OCI-LY7 (cell line): ENCODE measurements around the gene OGA. TPM values are rescaled to one million over a fixed set of nuclear protein-coding genes. Genes with fewer than 3 reads are reported as not detected.

Experiments
- BruUV-seq: library from RNA; stranded (reverse); fragments of 400-500 nt; replicated peaks from 2 replicates; lab custom pipeline; 2021; lab: Mats Ljungman, UMichigan
- CTCF ChIA-PET: fragments of 300-600 bp; sonication (Branson Sonifier 250); formaldehyde crosslinking; loops from one replicate; lab custom pipeline; 2022; ENCODE audit warnings: antibody characterized with exemption; ENCODE audit not compliant: unreplicated experiment; lab: Charles Lee
- POLR2A ChIA-PET: fragments of 300-600 bp; sonication (Branson Sonifier 250); formaldehyde crosslinking; loops from one replicate; lab custom pipeline; 2022; ENCODE audit warnings: antibody characterized with exemption; lab: Charles Lee
- DNase-seq: peaks from one replicate; pipeline ENCODE4 v3.0.0-alpha.2; 2015; ENCODE audit warnings: low spot score
- H2AFZ ChIP-seq: fragments of 200-600 bp; sonication (generic), shearing (Covaris generic); 2 replicates; pipeline ENCODE4 v1.6.1; 2014; ENCODE audit warnings: mild to moderate bottlenecking, antibody characterized with exemption, low read length, moderate library complexity
- H3K27ac ChIP-seq: fragments of 200-600 bp; sonication (generic); 2 replicates; pipeline ENCODE4 v1.5.1; 2014; ENCODE audit warnings: mixed run types, low read depth, mild to moderate bottlenecking, moderate library complexity, low read length, inconsistent platforms; ENCODE audit not compliant: poor library complexity, severe bottlenecking
- H3K36me3 ChIP-seq: fragments of 200-600 bp; sonication (generic); 2 replicates; pipeline ENCODE4 v1.6.1; 2014; ENCODE audit warnings: mild to moderate bottlenecking, antibody characterized with exemption, low read length, moderate library complexity, mixed read lengths; ENCODE audit not compliant: insufficient read depth
- H3K4me1 ChIP-seq: fragments of 200-600 bp; sonication (generic); 2 replicates; pipeline ENCODE4 v1.5.1; 2014; ENCODE audit warnings: mild to moderate bottlenecking, low read length; ENCODE audit not compliant: insufficient read depth, poor library complexity, severe bottlenecking
- H3K4me2 ChIP-seq: fragments of 200-600 bp; sonication (generic); 2 replicates; pipeline ENCODE4 v1.6.1; 2014; ENCODE audit warnings: mild to moderate bottlenecking, low read length
- H3K4me3 ChIP-seq: fragments of 200-600 bp; sonication (generic); 2 replicates; pipeline ENCODE4 v1.5.1; 2014; ENCODE audit warnings: mild to moderate bottlenecking, low read depth, low read length; ENCODE audit not compliant: poor library complexity, severe bottlenecking
- H3K79me2 ChIP-seq: fragments of 200-600 bp; sonication (generic); 2 replicates; pipeline ENCODE4 v1.6.1; 2016; ENCODE audit warnings: low read depth, mild to moderate bottlenecking, low read length, moderate library complexity, mixed read lengths; ENCODE audit not compliant: insufficient read depth
- H3K9me2 ChIP-seq: fragments of 200-600 bp; sonication (generic); 2 replicates; pipeline ENCODE4 v1.6.1; 2016; ENCODE audit warnings: mild to moderate bottlenecking, low read length, mixed read lengths; ENCODE audit not compliant: insufficient read depth
- H3K9me3 ChIP-seq: fragments of 200-600 bp; sonication (generic); 2 replicates; pipeline ENCODE4 v1.6.1; 2014; ENCODE audit warnings: mild to moderate bottlenecking, mixed run types, low read length, mixed read lengths
- H4K20me1 ChIP-seq: fragments of 200-600 bp; sonication (generic); 2 replicates; pipeline ENCODE4 v1.6.1; 2014; ENCODE audit warnings: mild to moderate bottlenecking, antibody characterized with exemption, low read length, moderate library complexity, mixed read lengths; ENCODE audit not compliant: insufficient read depth
- CTCF ChIP-seq: fragments of 200-600 bp; sonication (generic); conservative IDR thresholded peaks from 2 replicates; pipeline ENCODE4 v1.5.1; 2014; ENCODE audit warnings: mild to moderate bottlenecking, antibody characterized with exemption, low read length, moderate library complexity, mixed read lengths
- EZH2phosphoT487 ChIP-seq: fragments of 200-600 bp; sonication (generic); IDR thresholded peaks from 2 replicates; pipeline ENCODE4 v1.6.1; 2018; ENCODE audit warnings: low read depth, borderline replicate concordance, mild to moderate bottlenecking, mixed run types, antibody characterized with exemption, low read length, moderate library complexity, mixed read lengths
- intact Hi-C: fragments of 100-400 bp; cut with micrococcal nuclease; formaldehyde crosslinking; loops from one replicate; pipeline ENCODE4 v1.10.0; 2022; ENCODE audit not compliant: unreplicated experiment
- total RNA-seq, 2 experiments: library from RNA; depleted of rRNA in 1 of 2; stranded (reverse); fragments of >200 nt in 1 of 2; shearing (Covaris generic) in 1 of 2; gene quantifications; 2 replicates each; pipeline ENCODE4 v1.2.3, GENCODE V29; 2014 to 2022

OGA gene
- total RNA-seq, 2 experiments from 2014 or later: 65.5 to 109 TPM

GRCh38 chr10:101741938-101742337 is 76.3 kb downstream of the OGA start:
- Histone ChIP-seq H3K27ac (no peak overlapping the region), H3K79me2 (no peaks in the 10 kb centered on the region), H3K4me2 (no peak overlapping the region), H3K4me3 (no peak overlapping the region), H3K9me2 (no peaks in the 10 kb centered on the region), H3K36me3 (no peaks in the 10 kb centered on the region), H3K4me1 (no peaks in the 10 kb centered on the region), H4K20me1 (no peaks in the 10 kb centered on the region), H3K9me3 (no peaks in the 10 kb centered on the region), H2AFZ (no peak overlapping the region)
- no peak for TF ChIP-seq EZH2phosphoT487
- TF ChIP-seq CTCF: no peak
- BruUV-seq: no TSS peak
- no peak for DNase-seq
- POLR2A ChIA-PET: interaction anchor here (0.5 kb wide), 1 partner anchor 12 kb away, joined by 5 read pairs; no protein-coding TSS in a partner anchor
- CTCF ChIA-PET: interaction anchor here (0.9 kb wide), 1 partner anchor 139 kb away, joined by 5 read pairs; no protein-coding TSS in a partner anchor
- intact Hi-C loops: no loop called here

GRCh38 chr10:101736666-101737065 is 81.6 kb downstream of the OGA start:
- Histone ChIP-seq H3K4me3 (no peak overlapping the region), H3K9me2 (no peaks in the 10 kb centered on the region), H3K27ac (no peak overlapping the region), H3K9me3 (no peaks in the 10 kb centered on the region), H3K4me2 (no peak overlapping the region), H3K79me2 (no peaks in the 10 kb centered on the region), H3K36me3 (no peaks in the 10 kb centered on the region), H3K4me1 (no peaks in the 10 kb centered on the region), H4K20me1 (no peaks in the 10 kb centered on the region), H2AFZ (no peak overlapping the region)
- no peak for DNase-seq
- ChIA-PET POLR2A (interaction anchor here (0.7 kb wide), 2 partner anchors 9 to 27 kb away, joined by 3 read pairs; no protein-coding TSS in a partner anchor), CTCF (no interaction called here)
- BruUV-seq: no TSS peak
- no peak for TF ChIP-seq EZH2phosphoT487
- TF ChIP-seq CTCF: no peak
- intact Hi-C loops: no loop called here

Other genes with a start within 250 kb of the OGA start
- 14.3 and 22.0 TPM in 2 replicates for gene POLL, start 230.2 kb downstream of the OGA start, total RNA-seq (2014; rRNA removed; shearing (Covaris generic))
- 34.0 and 35.6 TPM in 2 replicates for gene POLL, start 230.2 kb downstream of the OGA start, total RNA-seq (2022)
- gene DPCD, start 230.1 kb downstream of the OGA start, total RNA-seq (2014; rRNA removed; shearing (Covaris generic)): 9.1 and 13.9 TPM in 2 replicates
- 6.3 and 10.3 TPM in 2 replicates for gene DPCD, start 230.1 kb downstream of the OGA start, total RNA-seq (2022)
- gene FBXW4, start 123.3 kb downstream of the OGA start, total RNA-seq (2014; rRNA removed; shearing (Covaris generic)): 43.1 and 50.3 TPM in 2 replicates
- gene FBXW4, start 123.3 kb downstream of the OGA start, total RNA-seq (2022): 54.2 and 60.9 TPM in 2 replicates
- gene FGF8, start 42.3 kb downstream of the OGA start, total RNA-seq (2014; rRNA removed; shearing (Covaris generic)): 0.44 and 0.72 TPM in 2 replicates
- gene FGF8, start 42.3 kb downstream of the OGA start, total RNA-seq (2022): 0.86 and 1.3 TPM in 2 replicates
- gene NPM3, start 35.0 kb downstream of the OGA start, total RNA-seq (2014; rRNA removed; shearing (Covaris generic)): 115 and 122 TPM in 2 replicates
- 107 and 111 TPM in 2 replicates for gene NPM3, start 35.0 kb downstream of the OGA start, total RNA-seq (2022)
- 1.4 and 7.3 TPM in 2 replicates for gene KCNIP2, start 25.4 kb upstream of the OGA start, total RNA-seq (2014; rRNA removed; shearing (Covaris generic))
- 2.8 and 4.3 TPM in 2 replicates for gene KCNIP2, start 25.4 kb upstream of the OGA start, total RNA-seq (2022)
- gene ARMH3, start 237.7 kb upstream of the OGA start, total RNA-seq (2014; rRNA removed; shearing (Covaris generic)): 5.7 and 7.9 TPM in 2 replicates
- 19.3 and 24.3 TPM in 2 replicates for gene ARMH3, start 237.7 kb upstream of the OGA start, total RNA-seq (2022)
- 23.8 and 28.2 TPM in 2 replicates for gene HPS6, start 246.9 kb upstream of the OGA start, total RNA-seq (2014; rRNA removed; shearing (Covaris generic))
- 19.2 and 21.7 TPM in 2 replicates for gene HPS6, start 246.9 kb upstream of the OGA start, total RNA-seq (2022)